T-helper 2 cell (primary cell): ENCODE measurements around the gene CHRNA9.
A peak's percentile ranks its signal among the peaks of the same experiment; 100 is the strongest.
"Not testable (repeated sequence)": the region's sequence is repeated elsewhere in the genome, so short reads cannot be mapped to it uniquely, and the experiment has no call there.

Source experiments
- DNase-seq, 5 experiments: peaks; one replicate each; pipeline versions ENCODE4 v3.0.0 to v3.0.0-alpha.2; 2012 to 2022
- total RNA-seq, 2 donors: gene quantifications; one replicate each; lab custom pipeline; 2026; lab: John Stamatoyannopoulos, UW

Gene CHRNA9
- total RNA-seq = 0 to 0.62 reads per million in 2 donors

DNA sequence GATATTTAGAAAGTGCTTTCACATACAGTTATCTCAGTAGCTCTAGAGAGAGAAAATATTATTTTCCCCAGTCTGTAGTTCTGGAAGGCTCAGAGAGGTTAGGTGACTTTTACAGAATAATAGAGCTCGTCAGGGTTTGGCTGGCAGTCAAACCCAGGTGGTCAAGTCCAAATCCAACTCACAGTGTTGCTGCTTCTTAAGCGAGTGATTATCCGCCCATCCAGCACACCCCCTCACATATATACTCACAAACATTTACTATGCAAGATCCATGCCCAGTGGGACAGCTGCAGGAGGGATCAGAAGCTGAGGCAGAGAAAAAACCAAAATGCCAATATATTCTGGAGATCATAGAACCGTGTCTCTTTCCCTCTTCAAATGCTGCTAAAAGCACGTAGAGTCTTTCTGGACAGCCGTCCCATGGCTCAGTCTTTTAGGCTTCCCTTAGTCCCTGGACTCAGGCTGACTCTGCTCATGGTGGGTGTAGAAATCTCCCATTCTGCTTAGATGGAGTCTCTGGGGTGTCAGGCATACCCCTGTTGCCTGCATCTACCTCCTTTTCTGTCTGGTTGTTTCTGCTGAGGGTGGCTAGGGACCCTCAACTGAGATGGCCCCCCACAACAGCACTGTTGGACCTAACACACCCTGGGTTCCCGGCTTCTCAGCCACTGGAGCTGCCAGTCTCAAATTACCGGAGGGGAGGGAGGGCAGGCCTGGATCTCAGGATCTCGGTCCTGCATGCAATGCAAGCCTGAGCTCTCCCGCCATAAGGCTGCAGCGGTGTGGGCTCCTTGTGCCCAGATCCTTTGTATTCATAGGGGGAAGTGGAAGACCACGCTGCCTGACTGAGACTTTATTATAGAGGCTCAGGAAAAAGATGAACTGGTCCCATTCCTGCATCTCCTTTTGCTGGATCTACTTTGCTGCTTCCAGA lies at the start of gene CHRNA9:
Gene CHRNA9 (plus strand): TSS at position 743 of the 934 bp plus-strand sequence. CDS start 135 bp downstream, at position 878.
- no peak for DNase-seq

- no peak for DNase-seq
These were observed 49.4 kb upstream of the CHRNA9 start for GRCh38 chr4:40285692-40286091.

DNA sequence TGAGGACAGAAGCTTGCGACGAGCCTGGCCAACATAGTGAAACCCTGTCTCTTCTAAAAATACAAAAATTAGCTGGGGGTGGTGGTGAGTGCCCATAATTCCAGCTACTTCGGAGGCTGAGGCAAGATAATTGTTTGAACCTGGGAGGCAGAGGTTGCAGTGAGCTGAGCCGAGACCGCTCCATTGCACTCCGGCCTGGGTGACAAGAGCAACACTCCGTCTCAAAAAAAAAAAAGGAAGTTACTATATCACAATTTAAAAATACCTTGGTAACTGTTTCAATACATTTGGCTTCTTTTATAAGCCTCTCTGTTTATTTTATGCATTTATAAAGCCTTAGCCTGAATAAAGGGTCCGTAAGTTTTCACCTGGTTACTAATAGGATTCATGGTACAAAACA lies 46.6 kb upstream of the CHRNA9 start:
- no peak for DNase-seq

- peak in 1 of 5 experiments; percentile 31 for DNase-seq
These were observed 45.6 kb upstream of the CHRNA9 start for GRCh38 chr4:40289366-40290188.

DNA sequence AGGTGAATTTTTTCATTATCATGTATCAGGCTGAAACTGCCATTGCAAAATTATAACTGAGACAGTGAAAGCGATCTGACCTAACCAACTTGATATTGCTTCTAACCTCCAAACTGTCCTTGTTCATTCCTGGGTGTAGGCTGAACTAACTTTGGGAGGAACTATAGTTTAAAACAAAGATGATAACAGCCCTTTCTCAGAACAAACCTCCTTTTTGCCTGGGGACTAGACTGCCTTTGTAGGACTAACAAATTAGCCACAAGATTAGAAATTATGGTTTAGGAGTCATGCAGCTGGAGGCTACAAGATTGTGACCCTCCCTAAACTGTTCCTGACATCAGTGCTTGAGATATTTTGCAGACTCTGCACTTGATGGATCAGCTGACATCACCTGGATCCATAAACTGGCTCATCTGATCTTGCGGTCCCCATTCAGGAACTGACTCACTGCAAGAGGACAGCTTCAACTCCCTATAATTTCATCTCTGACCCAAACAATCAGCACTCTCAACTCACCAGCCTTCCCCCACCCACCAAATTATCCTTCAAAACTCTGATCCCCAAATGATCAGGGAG lies 44.4 kb upstream of the CHRNA9 start:
- DNase-seq = peak in 1 of 5 experiments; percentile 60

DNA sequence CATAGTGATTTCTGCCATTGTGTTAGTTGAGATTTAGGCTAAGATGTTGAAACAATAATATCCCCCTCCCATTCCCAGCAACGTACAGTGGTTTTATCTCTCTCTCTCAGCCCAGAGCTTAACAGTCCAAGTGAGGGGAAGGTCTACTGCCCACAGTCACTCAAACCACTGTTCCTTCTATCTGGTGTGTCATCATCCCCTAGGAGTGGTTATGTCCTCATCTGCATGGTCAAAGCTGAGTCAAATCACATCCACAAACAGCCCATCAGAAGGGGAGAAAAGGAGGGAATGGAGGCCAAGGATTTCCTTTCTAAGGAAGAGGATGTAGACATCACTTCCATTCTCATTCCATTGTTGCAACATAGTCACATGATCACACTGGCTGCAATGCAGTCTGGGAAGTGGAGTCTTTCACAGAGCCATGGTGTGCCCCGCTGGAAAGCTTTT lies 42.8 kb upstream of the CHRNA9 start:
- DNase-seq = no peak

DNA sequence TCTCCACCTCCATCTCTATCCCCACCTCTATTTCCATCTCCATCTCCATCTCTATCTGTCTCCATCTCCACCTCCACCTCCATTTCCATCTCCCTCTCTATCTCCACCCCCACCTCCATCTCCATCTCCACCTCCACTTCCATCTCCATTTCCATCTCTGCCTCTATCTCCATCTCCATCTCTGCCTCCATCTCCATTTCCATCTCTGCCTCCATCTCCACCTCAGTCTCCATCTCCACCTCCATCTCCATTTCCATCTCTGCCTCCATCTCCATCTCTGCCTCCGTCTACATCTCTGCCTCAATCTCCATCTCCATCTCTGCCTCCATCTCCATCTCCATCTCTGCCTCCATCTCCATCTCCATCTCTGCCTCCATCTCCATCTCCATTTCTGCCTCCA lies 40.8 kb upstream of the CHRNA9 start:
- no peak for DNase-seq

- DNase-seq = not testable (repeated sequence)
These were observed 40.1 kb upstream of the CHRNA9 start for GRCh38 chr4:40295030-40295429.

DNA sequence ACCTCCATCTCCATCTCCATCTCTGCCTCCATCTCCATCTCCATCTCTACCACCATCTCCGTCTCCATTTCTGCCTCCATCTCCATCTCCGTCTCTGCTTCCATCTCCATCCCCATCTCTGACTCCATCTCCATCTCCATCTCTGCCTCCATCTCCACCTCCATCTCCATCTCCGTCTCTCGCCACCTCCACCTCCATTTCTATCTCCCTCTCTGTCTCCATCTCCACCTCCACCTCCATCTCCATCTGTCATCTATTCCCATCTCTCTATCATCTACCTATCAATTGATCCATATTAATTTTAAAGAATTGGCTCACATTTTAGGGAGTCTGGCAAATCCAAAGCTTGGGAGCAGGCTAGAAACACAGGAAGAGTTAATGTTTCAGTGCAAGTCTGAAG lies 39.6 kb upstream of the CHRNA9 start:
- no peak for DNase-seq

DNA sequence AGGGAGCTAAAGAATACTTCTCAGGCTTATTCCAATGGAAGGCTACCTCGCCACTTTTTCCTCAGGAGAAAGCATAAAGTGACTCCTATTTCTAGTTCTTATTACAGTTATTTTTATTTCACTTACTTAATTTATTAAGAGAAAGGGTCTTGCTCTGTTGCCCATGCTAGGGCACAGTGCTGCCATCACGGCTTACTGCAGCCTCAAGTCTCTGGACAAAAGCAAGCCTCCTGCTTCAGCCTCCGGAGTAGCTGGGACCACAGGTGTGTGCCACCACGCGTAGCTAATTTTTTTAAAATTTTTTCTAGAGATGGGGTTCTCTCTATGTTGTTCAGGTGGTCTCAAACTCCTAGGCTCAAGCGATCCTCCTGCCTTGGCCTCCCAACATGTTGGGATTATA lies 36.0 kb upstream of the CHRNA9 start:
- DNase-seq = no peak

DNA sequence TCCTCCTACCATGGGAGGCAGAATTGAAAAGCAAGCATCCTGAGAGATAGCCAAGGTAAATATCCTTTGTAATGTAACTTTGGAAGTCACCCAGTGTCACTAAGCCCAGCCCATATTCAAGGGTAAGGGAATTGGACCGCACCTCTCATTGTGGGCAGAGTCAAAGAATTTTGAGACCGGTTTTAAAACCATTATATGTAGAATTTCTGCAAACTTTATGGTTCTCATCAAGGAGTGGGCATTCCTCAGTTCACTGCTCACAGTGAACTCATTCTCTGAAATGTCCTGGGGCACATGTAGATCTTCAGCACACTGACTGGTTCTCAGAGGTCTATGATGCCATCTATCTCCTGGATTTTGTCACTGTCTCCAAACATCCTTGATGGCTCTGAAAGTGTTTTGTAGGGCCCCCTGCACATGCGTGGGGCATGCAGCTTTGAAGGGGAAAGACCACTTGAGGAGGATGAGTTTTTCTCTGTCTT lies 35.3 kb upstream of the CHRNA9 start:
- DNase-seq = no peak

GRCh38 chr4:40300371-40301162 lies 34.6 kb upstream of the CHRNA9 start:
- peak in 1 of 5 experiments; percentile 55 for DNase-seq

GRCh38 chr4:40301603-40302002 lies 33.5 kb upstream of the CHRNA9 start:
- DNase-seq = peak in 3 of 5 experiments; percentile 69 to 96 (median 74)

- DNase-seq = no peak
These were observed 31.4 kb upstream of the CHRNA9 start for GRCh38 chr4:40303751-40304150.

- peak in 3 of 5 experiments; percentile 26 to 88 (median 62) for DNase-seq
These were observed 29.6 kb upstream of the CHRNA9 start for GRCh38 chr4:40305328-40306170.

DNA sequence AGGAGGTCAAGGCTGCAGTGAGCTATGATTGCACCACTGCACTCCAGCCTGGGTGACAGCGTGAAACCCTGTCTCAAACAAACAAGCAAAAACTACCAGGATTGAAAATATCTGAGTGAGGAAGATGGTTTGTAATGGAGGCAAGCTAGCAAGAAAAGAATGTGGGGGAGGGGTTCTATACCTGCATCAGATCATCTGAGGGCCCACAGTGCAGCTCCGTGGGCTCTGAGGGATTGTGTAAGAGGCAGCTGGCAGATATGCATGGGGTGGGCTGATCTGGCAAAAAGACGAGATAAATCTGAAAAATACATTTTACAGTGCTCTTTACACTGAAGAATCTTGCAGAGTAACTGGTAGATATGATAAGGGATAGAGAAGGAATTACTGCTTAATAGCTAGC lies 28.9 kb upstream of the CHRNA9 start:
- DNase-seq = no peak

GRCh38 chr4:40306976-40307375 lies 28.2 kb upstream of the CHRNA9 start:
- no peak for DNase-seq

- peak; percentile 23 to 90 (median 60) for DNase-seq
These were observed 27.3 kb upstream of the CHRNA9 start for GRCh38 chr4:40307627-40308497.

DNA sequence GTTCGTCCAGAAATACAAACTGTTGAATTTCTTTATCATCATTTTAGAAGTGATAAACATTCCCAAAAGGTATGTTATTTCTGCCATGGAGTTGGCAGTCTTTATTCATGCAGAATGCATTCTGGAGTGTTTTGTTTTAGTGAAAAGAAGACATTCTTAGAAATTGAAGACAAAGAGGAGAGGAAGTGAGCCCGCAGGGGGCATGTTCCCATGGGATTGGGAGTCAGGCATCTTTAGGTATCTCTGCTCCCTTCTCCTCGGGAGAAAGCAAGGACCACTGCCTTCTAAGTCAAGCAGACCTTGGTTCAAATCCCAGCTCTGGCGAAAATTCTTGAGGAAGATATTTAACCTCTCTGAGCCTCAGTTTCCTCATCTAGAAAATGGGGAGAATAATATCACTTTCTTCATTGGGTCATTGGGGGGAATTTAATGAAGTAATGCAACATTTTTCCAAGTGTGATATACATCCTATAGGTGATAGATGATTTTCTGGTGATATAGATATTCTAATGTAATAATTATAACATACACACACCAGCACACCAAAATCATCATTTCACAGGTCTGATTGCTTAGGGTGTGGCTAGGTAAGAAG lies 26.5 kb upstream of the CHRNA9 start:
- no peak for DNase-seq
